GM13977 (cell line): ENCODE results near the gene FAT1.

Experiments used
- DNase-seq: peaks from one replicate; pipeline ENCODE4 v3.0.0; 2012; ENCODE audit warnings: low spot score
- in situ Hi-C: fragments of 300-500 bp; cut with MboI; formaldehyde crosslinking; loops from one replicate; pipeline ENCODE4 v1.12.0; 2022; ENCODE audit warnings: low sequenced_read_pairs, low pct_unique_long_range_greater_than_20kb, mixed read lengths, inconsistent platforms; ENCODE audit not compliant: unreplicated experiment
- TF ChIP-seq, protein P1 (sequence below): IDR thresholded peaks from 2 replicates; pipeline ENCODE4 v1.5.1; 2012; ENCODE audit warnings: mild to moderate bottlenecking, control low read depth; ENCODE audit not compliant: insufficient read depth; ENCODE audit errors: extremely low read depth, missing control alignments

FAT1 gene

DNA sequence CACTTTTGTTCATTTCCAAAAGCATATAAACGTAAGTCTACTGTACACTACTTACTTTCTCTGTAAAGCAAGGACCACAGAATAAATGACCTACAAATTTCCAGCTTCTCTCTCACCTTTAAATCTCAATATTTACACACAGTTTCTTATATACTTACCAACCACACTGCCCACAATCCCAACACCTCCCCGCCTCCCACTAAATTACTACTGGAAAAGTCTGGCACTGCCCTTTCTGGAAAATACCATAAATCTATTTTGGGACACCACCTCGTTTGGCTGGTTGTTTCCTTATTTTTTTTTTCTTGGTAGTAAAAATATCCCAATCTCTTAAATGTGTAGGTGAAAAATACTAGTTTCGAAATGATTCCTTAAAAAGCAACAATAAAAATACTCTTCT lies 19.6 kb downstream of the FAT1 start:
- in situ Hi-C loops, result no loop called here
- DNase-seq, result no peak
- TF ChIP-seq, protein P1, sequence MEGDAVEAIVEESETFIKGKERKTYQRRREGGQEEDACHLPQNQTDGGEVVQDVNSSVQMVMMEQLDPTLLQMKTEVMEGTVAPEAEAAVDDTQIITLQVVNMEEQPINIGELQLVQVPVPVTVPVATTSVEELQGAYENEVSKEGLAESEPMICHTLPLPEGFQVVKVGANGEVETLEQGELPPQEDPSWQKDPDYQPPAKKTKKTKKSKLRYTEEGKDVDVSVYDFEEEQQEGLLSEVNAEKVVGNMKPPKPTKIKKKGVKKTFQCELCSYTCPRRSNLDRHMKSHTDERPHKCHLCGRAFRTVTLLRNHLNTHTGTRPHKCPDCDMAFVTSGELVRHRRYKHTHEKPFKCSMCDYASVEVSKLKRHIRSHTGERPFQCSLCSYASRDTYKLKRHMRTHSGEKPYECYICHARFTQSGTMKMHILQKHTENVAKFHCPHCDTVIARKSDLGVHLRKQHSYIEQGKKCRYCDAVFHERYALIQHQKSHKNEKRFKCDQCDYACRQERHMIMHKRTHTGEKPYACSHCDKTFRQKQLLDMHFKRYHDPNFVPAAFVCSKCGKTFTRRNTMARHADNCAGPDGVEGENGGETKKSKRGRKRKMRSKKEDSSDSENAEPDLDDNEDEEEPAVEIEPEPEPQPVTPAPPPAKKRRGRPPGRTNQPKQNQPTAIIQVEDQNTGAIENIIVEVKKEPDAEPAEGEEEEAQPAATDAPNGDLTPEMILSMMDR, result no peak

- no peak for DNase-seq
- in situ Hi-C loops, result no loop called here
- TF ChIP-seq, protein P1, result no peak
These were observed 20.1 kb downstream of the FAT1 start for GRCh38 chr4:186703510-186703909.

DNA sequence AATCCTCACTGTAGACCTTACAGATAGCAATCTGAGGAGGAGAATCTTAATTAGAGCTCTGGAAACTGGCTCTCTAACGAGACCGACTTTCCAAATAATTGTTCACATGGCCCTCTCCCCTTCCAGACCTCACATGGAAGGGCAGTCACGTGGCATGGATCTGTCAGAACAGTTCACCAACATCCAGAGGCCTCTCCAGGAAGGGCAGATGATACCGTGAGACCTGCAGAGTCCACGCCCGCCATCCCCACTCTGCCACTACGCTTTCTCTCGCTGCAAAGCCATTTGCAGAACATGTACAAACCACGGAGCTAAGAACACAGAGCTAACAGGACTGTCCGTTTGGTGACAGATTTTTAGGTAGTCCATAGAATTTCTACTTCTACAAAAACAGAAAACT lies 20.7 kb downstream of the FAT1 start:
- in situ Hi-C loops, result no loop called here

DNA sequence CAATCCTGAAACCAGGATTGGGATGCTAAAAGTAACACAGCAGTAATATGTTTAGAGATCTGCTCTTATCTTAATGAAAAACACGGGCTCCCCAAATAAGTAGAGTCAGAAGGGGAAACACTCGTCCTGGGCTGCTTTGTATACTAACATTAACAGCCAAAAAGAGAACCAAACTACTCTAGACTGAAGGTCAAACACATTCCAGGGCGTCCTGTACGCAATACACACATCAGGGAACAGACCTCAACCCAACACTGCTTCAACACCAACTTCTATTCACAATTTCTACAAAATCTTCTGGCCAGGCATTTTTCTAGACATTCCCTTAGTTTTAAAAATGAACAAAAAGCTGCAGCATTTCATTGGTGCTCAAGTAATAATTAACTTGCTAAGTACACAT lies 21.4 kb downstream of the FAT1 start:
- TF ChIP-seq, protein P1, result no peak
- DNase-seq, result no peak
- in situ Hi-C loops, result no loop called here

More for the DNA sequence above, 20.7 kb downstream of the FAT1 start:
- TF ChIP-seq, protein P1, result no peak
- DNase-seq, result no peak

DNA sequence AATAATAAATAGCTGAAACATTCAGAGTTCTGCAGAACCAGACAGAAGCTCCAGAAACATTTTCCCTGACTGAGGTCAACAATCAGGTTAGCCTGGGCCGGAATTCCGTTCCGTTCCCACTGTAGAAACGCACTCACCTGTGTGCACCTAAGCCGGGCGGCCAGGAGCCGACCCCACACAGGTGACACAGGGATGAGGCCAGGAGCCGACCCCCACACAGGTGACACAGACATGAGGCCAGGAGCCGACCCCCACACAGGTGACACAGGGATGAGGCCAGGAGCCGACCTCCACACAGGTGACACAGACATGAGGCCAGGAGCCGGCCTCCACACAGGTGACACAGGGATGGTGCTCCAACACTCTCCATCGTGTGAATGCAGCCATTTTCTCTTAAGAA lies 21.9 kb downstream of the FAT1 start:
- DNase-seq, result no peak
- in situ Hi-C loops, result no loop called here
- TF ChIP-seq, protein P1, result no peak

DNA sequence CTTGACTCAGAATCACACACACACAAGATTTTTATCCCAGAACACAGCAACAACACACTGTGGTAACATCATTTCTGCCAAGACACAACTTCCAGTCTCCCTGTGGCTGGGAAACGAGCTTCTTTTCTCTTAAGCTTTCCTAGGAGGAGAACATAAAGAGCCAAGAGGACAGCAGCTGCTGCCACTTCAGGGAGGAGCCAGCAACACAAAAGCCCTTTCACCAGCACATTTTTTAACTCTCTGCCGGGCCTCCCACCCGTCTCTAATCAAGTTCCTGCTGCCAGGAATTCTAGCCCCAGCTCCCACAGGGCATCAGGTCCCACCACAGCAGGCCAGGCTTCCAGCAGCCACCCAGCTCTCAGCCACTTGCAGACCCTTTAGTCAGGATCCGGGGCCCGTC lies 22.4 kb downstream of the FAT1 start:
- DNase-seq, result no peak
- in situ Hi-C loops, result no loop called here
- TF ChIP-seq, protein P1, result no peak

DNA sequence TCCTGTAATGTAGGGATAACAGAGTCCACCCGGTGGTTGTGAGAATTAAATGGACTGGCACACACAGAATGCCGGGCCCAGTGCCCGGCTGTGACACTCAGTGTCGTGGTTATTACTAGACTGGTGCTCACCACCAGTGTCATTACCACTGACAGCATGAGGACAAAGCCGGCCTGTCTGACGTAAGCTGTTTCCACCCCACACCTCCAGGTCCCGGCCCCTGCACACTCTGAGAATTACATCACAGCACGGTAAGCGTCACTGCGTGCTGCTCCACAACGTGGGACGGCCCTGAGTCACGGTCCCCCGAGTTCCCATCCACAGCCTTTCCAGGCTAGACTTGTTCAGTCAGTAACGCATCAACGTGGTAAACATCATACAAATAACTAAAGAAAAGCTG lies 22.9 kb downstream of the FAT1 start:
- TF ChIP-seq, protein P1, result no peak
- no peak for DNase-seq

More for the DNA sequence above, 22.9 kb downstream of the FAT1 start:
- in situ Hi-C loops, result no loop called here
